Measurements from ENCODE around the gene DHX16. TPM values are rescaled to one million over a fixed set of nuclear protein-coding genes. Genes with fewer than 3 reads are reported as not detected.

DHX16 gene
- total and polyA plus RNA-seq, 9 of the 15 experiments (the other 6 are each of a cell fraction or from before 2014, with no cell fraction given): 14.6 to 66.1 (median 47.5) TPM

GRCh38 chr6:30612687-30613248 lies 60.0 kb downstream of the DHX16 start:
- 0 out of 2 replicates have a peak overlapping the region, but pooled peaks have one; percentile 2 for H3K4me2 ChIP-seq (ENCODE audit: insufficient read depth, low read length)
- FAIRE-seq (no peak), DNase-seq (ENCODE audit: extremely low read depth in 1 of 4, low spot score in 3 of 4) (peak in 1 of 4 experiments; percentile 43), ATAC-seq (no peak)
- intact Hi-C loops (cut with micrococcal nuclease) (no loop called here), in situ Hi-C loops (cut with MboI) (no loop called here)
- no peak overlapping the region for H3K4me3 ChIP-seq
- H3K9me1 ChIP-seq (ENCODE audit: control insufficient read depth, insufficient read depth, low read length): no peaks in the 10 kb centered on the region
- 59% methylated on average over 6 of the region's 6 CpGs for WGBS (ENCODE audit: insufficient coverage, low coverage, missing lambda C conversion rate)
- H3K79me2 ChIP-seq (ENCODE audit: control insufficient read depth, insufficient read depth, low read length): peaks cover 75% of the 10 kb centered on the region
- peak overlapping the region in 1 of 2 experiments; percentile 99; a peak in 1 of 4 replicates for H3K9ac ChIP-seq (ENCODE audit: insufficient read depth in 1 of 2, low read depth in 2 of 2, low read length in 2 of 2)
- H2AFZ ChIP-seq (ENCODE audit: low read depth, low read length): no peak overlapping the region
- H3K4me1 ChIP-seq (replicated peaks in 1 of 2; ENCODE audit: control insufficient read depth in 2 of 2, insufficient read depth in 2 of 2, low read length in 2 of 2): peaks cover 0 to 21% of the 10 kb centered on the region in 2 experiments; a peak in 3 of 5 replicates
- H3K27me3 ChIP-seq (ENCODE audit: control insufficient read depth in 2 of 2, insufficient read depth in 2 of 2, low read length in 2 of 2): no peaks in the 10 kb centered on the region
- H3K27ac ChIP-seq (ENCODE audit: extremely low read depth, low read depth, low read length): peak overlapping the region; percentile 95; the same call in 1 of the 3 replicates
- H3K36me3 ChIP-seq (ENCODE audit: control insufficient read depth, insufficient read depth, low read length): peaks cover 79% of the 10 kb centered on the region
- POLR2A ChIA-PET: interaction anchor here (0.8 to 4.8 kb wide), 27 partner anchors 12 to 202 kb away, joined by 3 to 310 read pairs (median 6); partner anchors contain the start of genes ABCF1, ATAT1, C6orf136 and DHX16
- CTCF ChIA-PET (ENCODE audit: low intra/inter-chr PET ratio): no interaction called here
- H4K20me1 ChIP-seq (replicated peaks; ENCODE audit: control insufficient read depth, insufficient read depth, low read length): peaks cover 8% of the 10 kb centered on the region; the same call in 1 of the 2 replicates
- H3K9me3 ChIP-seq (replicated peaks; ENCODE audit: control insufficient read depth, insufficient read depth, low read depth, low read length): no peaks in the 10 kb centered on the region
- no TSS peak for BruUV-seq (replicated peaks)
- no peak for TF ChIP-seq ZHX1 (conservative IDR thresholded peaks at IDR 0.05; ENCODE audit: low read length)
- TF ChIP-seq E2F1 (CRISPR knock-in tag; IDR thresholded peaks at IDR 0.05): no peak
- no peak for TF ChIP-seq NCOA6 (IDR thresholded peaks at IDR 0.05)
- no peak for TF ChIP-seq SMARCA4 (IDR thresholded peaks at IDR 0.05)
- TF ChIP-seq GATA2 (CRISPR knock-in tag; IDR thresholded peaks at IDR 0.05): no peak
- TF ChIP-seq SOX6 (IDR thresholded peaks at IDR 0.05): no peak
- TF ChIP-seq TCFL5 (CRISPR knock-in tag; conservative IDR thresholded peaks at IDR 0.05): no peak
- no peak for TF ChIP-seq L3MBTL2 (IDR thresholded peaks at IDR 0.05)
- peak; percentile 49 for TF ChIP-seq POLR2B (IDR thresholded peaks at IDR 0.05; ENCODE audit: low read depth, partially characterized antibody)
- TF ChIP-seq ETS2 (tag; IDR thresholded peaks at IDR 0.05; ENCODE audit: borderline replicate concordance, poor library complexity, severe bottlenecking): no peak
- no peak for TF ChIP-seq CBX8 (IDR thresholded peaks at IDR 0.05; ENCODE audit: borderline replicate concordance, extremely low read depth, low read depth, low read length, poor library complexity, severe bottlenecking)
- TF ChIP-seq SP1 (CRISPR knock-in tag; IDR thresholded peaks at IDR 0.05): no peak
- no peak for TF ChIP-seq ZBED1 (IDR thresholded peaks at IDR 0.05)
- TF ChIP-seq TRIM28 (IDR thresholded peaks at IDR 0.05): no peak
- no peak for TF ChIP-seq ZSCAN32 (CRISPR knock-in tag; IDR thresholded peaks at IDR 0.05)
- TF ChIP-seq THAP7 (CRISPR knock-in tag; IDR thresholded peaks at IDR 0.05): 0 out of 2 replicates have a peak, but pooled peaks have one; percentile 52
- TF ChIP-seq ATF1 (CRISPR knock-in tag; IDR thresholded peaks at IDR 0.05): no peak
- TF ChIP-seq ATF1 (tag; IDR thresholded peaks at IDR 0.05): no peak
- TF ChIP-seq ZNF655 (CRISPR knock-in tag; IDR thresholded peaks at IDR 0.05): no peak

All from K562 (cell line).